AG09309 (cell line): ENCODE measurements around the gene SREBF1.

Source experiments
- DNase-seq: peaks from one replicate; pipeline ENCODE4 v3.0.0-alpha.2; 2010; ENCODE audit warnings: low read depth
- H3K4me3 ChIP-seq: 2 replicates; pipeline ENCODE4 v1.5.1; 2011; ENCODE audit warnings: mild to moderate bottlenecking, low read depth, low read length, moderate library complexity; ENCODE audit not compliant: control insufficient read depth
- TF ChIP-seq, protein P1 (sequence below): IDR thresholded peaks from 2 replicates; pipeline ENCODE4 v1.5.1; 2011; ENCODE audit warnings: mild to moderate bottlenecking, low read depth, low read length, inconsistent platforms; ENCODE audit not compliant: insufficient read depth, control insufficient read depth; ENCODE audit errors: missing control alignments

SREBF1 gene

DNA sequence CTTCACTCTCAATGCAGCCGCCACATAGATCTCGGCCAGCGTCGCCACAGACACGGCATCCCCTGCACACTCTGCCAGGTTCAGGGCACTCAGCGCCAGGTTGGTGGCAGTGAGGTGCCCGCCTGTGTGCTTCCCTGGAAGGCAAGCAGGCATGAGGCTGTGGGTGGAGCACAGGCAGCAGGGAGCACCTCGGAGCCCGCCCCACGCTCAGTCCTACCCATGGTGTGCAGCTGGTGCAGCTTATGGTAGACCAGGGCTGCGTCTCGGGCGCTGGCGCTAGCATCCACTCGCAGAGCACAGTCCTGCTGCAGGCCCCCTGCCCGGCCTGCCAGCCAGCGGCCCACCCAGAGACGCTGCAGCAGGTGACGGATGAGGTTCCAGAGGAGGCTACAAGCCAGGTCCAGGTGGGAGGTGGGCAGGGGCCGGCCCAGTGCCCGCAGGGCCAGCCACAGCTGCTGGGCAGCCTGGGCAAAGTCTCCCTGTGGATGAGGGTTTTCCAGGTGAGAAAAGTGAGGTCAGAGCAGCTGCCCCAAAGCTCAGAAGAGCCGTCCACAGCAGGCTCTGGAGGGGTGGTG is 20.5 kb downstream of the SREBF1 start:
- no peak overlapping the region for H3K4me3 ChIP-seq
- TF ChIP-seq, protein P1, sequence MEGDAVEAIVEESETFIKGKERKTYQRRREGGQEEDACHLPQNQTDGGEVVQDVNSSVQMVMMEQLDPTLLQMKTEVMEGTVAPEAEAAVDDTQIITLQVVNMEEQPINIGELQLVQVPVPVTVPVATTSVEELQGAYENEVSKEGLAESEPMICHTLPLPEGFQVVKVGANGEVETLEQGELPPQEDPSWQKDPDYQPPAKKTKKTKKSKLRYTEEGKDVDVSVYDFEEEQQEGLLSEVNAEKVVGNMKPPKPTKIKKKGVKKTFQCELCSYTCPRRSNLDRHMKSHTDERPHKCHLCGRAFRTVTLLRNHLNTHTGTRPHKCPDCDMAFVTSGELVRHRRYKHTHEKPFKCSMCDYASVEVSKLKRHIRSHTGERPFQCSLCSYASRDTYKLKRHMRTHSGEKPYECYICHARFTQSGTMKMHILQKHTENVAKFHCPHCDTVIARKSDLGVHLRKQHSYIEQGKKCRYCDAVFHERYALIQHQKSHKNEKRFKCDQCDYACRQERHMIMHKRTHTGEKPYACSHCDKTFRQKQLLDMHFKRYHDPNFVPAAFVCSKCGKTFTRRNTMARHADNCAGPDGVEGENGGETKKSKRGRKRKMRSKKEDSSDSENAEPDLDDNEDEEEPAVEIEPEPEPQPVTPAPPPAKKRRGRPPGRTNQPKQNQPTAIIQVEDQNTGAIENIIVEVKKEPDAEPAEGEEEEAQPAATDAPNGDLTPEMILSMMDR: no peak
- no peak for DNase-seq

DNA sequence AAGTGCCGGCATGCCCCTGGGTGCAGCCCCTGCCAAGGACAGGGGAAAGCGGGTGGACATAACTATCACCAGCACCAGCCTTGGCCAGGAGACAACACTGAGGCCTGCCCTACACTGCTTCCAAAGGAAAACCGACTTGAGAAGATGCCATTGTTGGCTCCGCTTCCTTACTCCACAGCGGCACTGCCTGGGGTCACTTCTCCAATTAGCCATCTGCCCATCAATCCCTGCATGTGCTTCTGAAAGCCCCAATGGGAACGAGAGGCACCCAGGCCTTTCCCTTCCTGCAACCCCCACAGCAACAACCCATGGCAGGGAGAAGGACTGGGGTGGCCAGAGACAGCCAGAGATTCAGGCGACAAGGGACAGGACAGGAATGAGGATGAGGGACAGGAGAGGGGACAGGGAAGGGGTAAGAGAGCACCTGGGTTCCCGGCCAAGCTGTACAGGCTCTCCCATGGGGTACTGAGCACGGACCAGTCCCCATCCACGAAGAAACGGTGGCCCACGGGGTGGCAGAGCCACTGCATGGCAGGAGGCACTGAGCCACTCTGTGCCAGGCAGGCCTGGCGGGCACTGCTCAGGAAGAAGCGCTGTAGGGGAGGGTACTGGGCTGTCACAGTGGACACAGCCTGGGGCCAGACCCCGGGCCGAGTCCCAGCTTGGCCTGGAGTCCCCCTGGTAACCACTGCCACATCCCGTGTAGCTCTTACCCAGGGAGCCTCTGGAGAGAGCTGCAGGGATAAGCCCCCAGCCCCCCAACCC is 21.2 kb downstream of the SREBF1 start:
- no peak for DNase-seq
- TF ChIP-seq, protein P1: no peak
- H3K4me3 ChIP-seq: no peak overlapping the region

DNA sequence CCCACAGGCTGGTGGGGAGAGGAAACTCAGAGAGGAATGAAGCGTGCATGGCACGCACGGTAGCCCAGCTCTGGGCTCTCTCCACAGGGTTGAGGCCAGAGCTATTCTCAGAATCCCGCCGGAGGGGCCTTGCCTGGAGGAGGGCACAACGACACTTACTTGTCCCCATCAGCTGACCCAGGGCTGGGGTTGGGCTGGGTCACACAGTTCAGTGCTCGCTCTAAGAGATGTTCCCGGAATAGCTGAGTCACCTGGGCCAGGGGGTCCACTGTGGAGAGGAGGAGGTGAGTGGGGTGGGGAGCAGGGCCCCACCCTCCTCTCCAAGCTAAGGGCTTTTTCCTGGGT is 21.8 kb downstream of the SREBF1 start:
- H3K4me3 ChIP-seq: no peak overlapping the region
- DNase-seq: no peak
- TF ChIP-seq, protein P1: no peak

DNA sequence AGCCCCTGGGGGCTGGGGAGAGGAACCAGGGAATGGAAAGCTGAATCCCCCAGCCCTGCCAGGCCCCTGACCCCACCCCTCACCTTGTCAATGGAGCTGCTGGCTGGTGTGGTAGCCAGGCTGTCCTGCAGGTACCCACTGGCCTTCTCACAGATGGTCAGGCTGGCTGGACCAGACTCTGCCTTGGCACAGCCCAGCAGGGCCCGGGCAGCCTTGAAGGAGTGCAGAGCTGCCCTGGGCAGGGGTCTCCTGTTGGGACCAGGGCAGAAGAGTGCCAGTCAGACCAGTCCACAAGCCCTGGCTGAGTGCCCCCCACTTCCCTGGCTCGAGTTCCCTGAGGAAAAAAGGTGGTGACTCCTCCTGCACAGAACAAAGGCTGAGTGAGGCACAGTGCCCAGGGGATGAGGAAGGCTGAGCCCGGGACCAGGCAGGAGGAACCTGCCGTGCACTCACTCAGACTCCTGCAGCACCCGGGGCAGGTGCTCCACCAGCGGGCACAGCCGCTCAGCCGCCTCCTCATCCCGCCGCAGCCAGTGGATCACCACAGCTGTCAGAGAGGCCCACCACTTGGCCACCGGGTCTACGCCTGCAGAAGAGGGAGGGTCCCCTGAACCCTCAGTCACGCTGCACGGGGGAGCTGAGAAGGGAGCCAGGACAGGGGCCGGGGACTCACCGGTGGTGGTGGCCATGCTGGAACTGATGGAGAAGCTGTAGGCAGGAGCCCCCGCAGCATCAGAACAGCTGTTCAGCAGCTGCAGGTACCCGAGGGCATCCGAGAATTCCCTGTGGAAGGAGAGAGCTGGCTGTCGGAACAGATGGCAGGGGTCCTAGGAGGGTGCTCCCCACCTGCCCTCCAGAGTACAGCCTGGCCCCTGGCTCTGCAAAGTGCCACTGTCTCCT is 22.4 kb downstream of the SREBF1 start:
- DNase-seq: no peak
- no peak overlapping the region for H3K4me3 ChIP-seq
- TF ChIP-seq, protein P1: no peak

DNA sequence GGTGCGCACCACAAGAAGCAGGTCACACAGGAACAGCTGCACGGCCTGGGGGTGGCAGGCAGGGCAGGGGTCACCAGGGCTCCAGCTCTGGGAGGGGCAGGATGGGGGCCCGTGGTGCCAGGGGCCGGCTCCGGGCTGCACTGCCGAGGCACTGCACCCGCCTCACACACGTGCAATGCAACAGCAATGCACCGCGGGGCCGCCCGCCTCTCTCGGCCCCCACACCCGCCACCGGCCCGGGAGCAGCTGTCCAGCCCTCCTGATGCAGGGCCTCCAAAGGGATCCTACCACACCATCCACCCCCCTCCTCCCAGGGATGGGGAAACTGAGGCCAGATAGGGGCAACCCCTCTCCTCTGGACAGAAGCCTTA is 23.1 kb downstream of the SREBF1 start:
- TF ChIP-seq, protein P1: no peak
- DNase-seq: no peak
- no peak overlapping the region for H3K4me3 ChIP-seq

DNA sequence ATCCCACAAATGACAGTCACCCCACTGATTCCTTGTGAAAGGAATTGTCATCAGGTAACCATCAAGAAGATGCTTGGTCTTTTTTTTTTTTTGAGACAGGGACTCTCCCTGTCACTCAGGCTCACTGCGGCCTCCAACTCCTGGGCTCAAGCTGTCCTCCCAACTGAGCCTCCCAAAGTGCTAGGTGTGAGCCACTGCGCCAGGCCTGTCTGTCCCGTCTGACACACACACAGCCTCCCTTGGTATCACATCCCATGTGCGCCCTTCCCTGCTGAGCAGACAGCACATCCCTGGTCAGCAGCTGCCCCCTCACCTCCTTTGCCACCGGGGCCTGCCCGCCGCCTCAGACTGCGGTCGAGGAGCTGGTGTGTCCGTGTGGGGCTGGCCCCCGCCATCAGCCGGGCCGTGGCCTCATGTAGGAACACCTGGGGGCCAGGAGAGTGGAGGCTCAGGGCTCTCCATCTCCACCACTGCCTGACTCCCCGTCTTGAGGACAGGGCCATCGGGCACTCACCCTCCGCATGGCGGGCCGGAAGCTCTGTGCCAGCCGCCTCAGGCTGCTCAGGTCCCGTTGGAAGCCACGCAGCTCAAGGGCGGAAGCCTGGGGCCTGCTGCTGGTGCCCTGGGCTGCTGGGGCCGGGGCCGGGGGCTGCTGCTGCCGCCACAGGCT is 23.6 kb downstream of the SREBF1 start:
- DNase-seq: no peak
- TF ChIP-seq, protein P1: no peak
- H3K4me3 ChIP-seq: no peak overlapping the region
